ENCODE measurements around the gene HERC5.

The HERC5 gene

DNA sequence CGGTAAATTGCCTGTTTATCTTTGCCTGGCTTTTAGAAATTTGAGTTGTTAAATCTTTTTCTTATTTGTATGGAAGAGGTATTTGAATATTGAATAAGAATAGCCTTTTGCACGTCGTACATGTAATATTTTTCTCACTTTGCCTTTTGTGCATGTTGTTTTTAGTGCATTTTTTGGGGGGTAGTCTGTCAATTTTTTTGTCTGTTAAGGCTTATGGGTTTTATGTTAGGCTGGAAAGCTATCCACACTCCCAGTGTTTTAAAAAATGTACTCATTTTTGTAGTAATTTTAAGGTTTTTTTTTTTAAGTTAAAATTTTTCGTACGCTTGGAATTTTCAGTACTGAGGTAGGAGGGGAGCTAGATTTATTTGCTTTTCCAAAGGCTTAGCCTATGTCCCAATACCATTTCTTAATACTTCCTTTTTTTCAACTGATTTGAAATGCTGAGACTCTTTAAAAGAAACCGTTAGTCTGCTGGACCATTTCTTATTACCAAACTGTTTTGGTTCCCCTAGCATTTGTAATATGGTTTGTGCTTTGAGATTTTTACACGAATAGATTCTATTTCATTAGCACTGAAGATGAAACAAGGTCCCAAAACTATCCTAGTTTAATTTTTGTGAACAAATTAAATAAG, 1.3 kb downstream of the HERC5 start:
- H3K4me3 ChIP-seq (ENCODE audit: low read length), result no peak overlapping the region
- TF ChIP-seq, protein P1, sequence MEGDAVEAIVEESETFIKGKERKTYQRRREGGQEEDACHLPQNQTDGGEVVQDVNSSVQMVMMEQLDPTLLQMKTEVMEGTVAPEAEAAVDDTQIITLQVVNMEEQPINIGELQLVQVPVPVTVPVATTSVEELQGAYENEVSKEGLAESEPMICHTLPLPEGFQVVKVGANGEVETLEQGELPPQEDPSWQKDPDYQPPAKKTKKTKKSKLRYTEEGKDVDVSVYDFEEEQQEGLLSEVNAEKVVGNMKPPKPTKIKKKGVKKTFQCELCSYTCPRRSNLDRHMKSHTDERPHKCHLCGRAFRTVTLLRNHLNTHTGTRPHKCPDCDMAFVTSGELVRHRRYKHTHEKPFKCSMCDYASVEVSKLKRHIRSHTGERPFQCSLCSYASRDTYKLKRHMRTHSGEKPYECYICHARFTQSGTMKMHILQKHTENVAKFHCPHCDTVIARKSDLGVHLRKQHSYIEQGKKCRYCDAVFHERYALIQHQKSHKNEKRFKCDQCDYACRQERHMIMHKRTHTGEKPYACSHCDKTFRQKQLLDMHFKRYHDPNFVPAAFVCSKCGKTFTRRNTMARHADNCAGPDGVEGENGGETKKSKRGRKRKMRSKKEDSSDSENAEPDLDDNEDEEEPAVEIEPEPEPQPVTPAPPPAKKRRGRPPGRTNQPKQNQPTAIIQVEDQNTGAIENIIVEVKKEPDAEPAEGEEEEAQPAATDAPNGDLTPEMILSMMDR (IDR thresholded peaks at IDR 0.05; ENCODE audit: insufficient read depth, low read depth, low read length, missing control alignments), result no peak
- DNase-seq (ENCODE audit: low read depth), result no peak

DNA sequence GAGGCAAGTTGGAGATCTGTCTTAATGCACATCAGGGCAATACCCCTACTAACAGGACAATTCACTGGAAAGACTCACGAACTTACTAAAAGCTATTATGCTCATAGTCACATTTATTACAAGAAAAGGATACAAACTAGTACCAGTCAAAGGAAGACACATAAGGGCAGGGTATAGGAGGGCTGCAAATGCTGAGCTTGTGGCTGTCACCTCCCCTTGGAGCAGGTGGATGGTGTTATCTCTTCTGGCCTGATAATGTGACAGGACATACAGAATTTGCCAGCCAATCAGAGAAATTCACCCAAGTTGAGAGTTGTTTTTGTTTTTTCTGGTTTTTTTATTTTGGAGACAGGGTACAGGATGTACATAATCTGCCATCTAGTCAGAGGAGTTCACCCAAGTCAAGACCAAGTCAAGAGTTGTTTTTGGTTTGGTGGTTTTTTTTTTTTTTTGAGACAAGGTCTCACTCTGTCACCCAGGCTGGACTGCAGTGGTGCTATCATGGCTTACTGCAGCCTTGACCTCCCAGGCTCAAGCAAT, 8.8 kb downstream of the HERC5 start:
- H3K4me3 ChIP-seq (ENCODE audit: low read length), result no peak overlapping the region
- no peak for DNase-seq (ENCODE audit: low read depth)
- TF ChIP-seq, protein P1 (IDR thresholded peaks at IDR 0.05; ENCODE audit: insufficient read depth, low read depth, low read length, missing control alignments), result no peak

DNA sequence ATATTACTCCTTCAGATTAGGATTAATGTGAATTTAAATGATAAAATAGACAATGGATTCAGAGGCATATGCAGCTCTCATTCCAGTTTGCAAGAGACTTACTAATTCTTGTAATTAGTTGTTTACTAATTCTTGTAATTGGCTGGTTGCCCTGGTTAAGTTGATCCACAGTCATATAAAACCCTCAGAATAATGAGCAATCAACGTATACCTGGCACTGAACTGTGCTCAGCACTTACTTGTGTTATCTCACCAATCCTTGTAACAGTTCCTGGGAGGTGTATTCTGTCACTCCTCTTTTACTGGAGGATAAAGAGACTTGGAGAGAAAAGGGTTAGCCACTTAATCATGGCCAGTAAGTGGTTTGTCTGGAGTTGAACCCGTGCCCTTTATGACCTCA, 10.5 kb downstream of the HERC5 start:
- TF ChIP-seq, protein P1 (IDR thresholded peaks at IDR 0.05; ENCODE audit: insufficient read depth, low read depth, low read length, missing control alignments), result no peak
- H3K4me3 ChIP-seq (ENCODE audit: low read length), result no peak overlapping the region
- DNase-seq (ENCODE audit: low read depth), result no peak

DNA sequence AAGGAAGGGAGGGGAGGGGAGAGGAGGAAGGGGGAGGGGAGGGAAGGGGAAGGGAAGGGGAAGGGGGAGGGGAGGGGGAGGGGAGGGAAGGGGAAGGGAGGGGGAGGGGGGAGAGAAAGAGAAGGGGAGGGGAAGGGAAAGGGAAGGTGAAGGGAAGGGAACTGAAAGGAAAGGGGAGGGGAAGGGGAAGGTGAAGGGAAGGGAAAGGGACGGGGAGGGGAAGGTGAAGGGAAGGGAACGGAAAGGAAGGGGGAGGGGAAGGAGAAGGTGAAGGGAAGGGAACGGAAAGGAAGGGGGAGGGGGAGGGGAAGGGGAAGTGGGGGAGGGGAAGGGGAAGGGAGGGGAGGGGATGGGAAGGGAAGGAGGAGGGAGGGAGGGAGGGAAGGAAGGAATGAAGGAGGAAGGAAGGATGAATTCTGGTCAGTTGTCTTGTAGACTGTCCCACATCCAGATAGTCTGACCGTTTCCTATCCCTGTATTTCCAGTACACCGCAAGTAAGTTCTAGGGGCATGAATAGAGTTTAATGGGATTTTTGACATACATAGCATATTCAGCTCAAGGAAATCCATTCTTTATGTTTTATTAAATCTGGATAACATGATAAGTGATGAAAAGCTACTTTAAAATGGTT, 20.4 kb downstream of the HERC5 start:
- no peak overlapping the region for H3K4me3 ChIP-seq (ENCODE audit: low read length)
- DNase-seq (ENCODE audit: low read depth), result no peak
- TF ChIP-seq, protein P1 (IDR thresholded peaks at IDR 0.05; ENCODE audit: insufficient read depth, low read depth, low read length, missing control alignments), result no peak

DNA sequence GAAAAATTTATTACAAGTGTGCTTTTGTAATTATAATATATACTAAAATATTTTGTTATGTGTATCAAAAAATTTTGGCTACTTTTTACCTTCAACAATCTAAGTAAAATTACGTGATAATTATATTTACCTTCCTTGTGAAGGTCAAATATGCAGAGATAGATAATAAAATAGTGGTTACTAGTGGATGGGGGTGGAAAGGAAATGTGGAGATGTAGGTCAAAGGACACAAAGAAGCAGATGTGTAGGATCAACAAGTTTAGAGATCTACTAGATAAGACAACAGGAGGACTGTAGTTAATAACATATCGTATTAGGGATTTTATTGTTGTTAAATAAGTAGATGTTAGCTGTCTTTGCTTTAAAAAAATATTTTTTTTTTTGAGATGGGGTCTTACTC, 21.3 kb downstream of the HERC5 start:
- DNase-seq (ENCODE audit: low read depth), result no peak
- H3K4me3 ChIP-seq (ENCODE audit: low read length), result no peak overlapping the region
- TF ChIP-seq, protein P1 (IDR thresholded peaks at IDR 0.05; ENCODE audit: insufficient read depth, low read depth, low read length, missing control alignments), result no peak

DNA sequence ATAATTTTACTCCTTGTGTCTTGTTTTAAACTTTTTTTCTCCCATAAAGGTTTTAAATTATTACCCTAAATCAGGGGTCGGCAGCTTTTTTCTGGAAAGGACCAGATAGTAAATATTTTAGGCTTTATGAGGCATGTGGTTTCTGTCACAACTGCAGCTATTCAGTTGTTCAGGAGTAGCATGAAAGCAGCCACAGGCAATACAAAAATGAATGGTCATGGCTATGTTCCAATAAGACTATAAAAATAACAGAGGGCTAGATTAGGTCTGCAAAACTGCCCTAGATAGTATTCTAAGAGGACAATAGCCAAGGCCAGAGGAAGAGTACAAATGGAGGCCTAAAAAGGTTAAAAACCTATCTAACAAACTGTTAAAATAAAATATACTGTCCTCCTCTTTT, 24.6 kb downstream of the HERC5 start:
- TF ChIP-seq, protein P1 (IDR thresholded peaks at IDR 0.05; ENCODE audit: insufficient read depth, low read depth, low read length, missing control alignments), result no peak
- no peak for DNase-seq (ENCODE audit: low read depth)
- H3K4me3 ChIP-seq (ENCODE audit: low read length), result no peak overlapping the region

Data from epithelial cell of esophagus (primary cell).